Subcutaneous abdominal adipose tissue (tissue), 5 donors: Measurements from ENCODE around the gene ARL15.

Source experiments
- H3K27ac ChIP-seq: one replicate; pipeline ENCODE4 v1.7.0; 2013; ENCODE audit warnings: low read depth, mild to moderate bottlenecking, inconsistent platforms, low read length, moderate library complexity
- H3K27me3 ChIP-seq, 5 donors: one replicate each; pipeline ENCODE4 v1.7.0; 2013; ENCODE audit warnings: low read length in 5 of 5, inconsistent platforms in 1 of 5; ENCODE audit not compliant: control insufficient read depth in 5 of 5, insufficient read depth in 4 of 5
- H3K36me3 ChIP-seq, 5 donors: one replicate each; pipeline ENCODE4 v1.7.0; 2013; ENCODE audit warnings: low read length in 5 of 5; ENCODE audit not compliant: control insufficient read depth in 5 of 5, insufficient read depth in 5 of 5
- H3K4me1 ChIP-seq, 5 donors: one replicate each; pipeline ENCODE4 v1.7.0; 2013; ENCODE audit warnings: low read length in 5 of 5, mild to moderate bottlenecking in 3 of 5, moderate library complexity in 1 of 5; ENCODE audit not compliant: control insufficient read depth in 5 of 5, insufficient read depth in 5 of 5
- H3K4me3 ChIP-seq, 5 donors: one replicate each; pipeline ENCODE4 v1.7.0; 2013; ENCODE audit warnings: low read length in 5 of 5, low read depth in 1 of 5
- H3K9ac ChIP-seq, 5 donors: one replicate each; pipeline ENCODE4 v1.7.0; 2013; ENCODE audit warnings: low read length in 5 of 5, mild to moderate bottlenecking in 4 of 5, moderate library complexity in 3 of 5
- H3K9me3 ChIP-seq, 5 donors: one replicate each; pipeline ENCODE4 v1.7.0; 2013; ENCODE audit warnings: low read length in 5 of 5; ENCODE audit not compliant: control insufficient read depth in 5 of 5
- donor health status: healthy.
- donor health status: healthy.
- donor health status: healthy.
- donor health status: healthy.
- donor health status: healthy.

ARL15 gene

DNA sequence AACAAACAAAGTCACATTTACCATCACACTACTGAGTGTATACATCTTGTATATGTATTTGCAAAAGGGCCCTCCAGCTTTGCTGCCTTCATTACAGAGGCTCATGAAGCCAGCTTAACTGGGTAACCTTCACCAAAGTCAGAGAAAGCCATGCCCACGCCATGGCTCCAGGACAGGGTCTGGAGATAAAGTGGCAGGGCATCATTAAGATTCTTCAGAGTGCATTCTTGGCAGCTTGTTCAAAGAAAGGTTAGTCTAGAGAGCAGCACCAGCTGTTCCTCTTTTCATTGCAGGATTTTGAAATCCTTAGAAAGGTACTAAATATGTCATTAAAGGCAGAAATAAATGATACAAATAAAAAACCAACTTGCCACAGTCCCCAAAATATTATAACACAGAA, 416.7 kb downstream of the ARL15 start:
- Histone ChIP-seq H3K27me3 (no peaks in the 10 kb centered on the region), H3K36me3 (no peaks in the 10 kb centered on the region), H3K9me3 (no peaks in the 10 kb centered on the region), H3K9ac (no peak overlapping the region), H3K27ac (no peak overlapping the region), H3K4me3 (no peak overlapping the region), H3K4me1 (no peaks in the 10 kb centered on the region)

DNA sequence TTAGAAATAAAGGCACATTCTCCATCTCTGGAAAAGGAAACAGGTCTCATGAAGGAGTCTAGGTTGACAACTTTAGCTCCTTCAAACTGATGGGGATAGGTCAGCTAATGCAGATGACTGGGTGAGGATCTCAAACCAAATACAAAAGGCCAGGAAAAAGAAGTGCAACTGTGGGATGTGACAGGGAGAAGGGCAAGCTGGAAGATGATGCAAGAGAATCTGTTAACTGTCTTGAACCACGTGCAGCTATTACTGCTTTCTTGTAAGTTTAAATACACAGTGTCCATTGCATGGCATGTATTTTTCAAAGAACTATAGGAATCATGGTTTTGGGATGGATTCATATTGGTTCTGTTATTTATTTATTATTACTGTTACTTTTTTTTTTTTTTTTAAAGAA, 418.1 kb downstream of the ARL15 start:
- Histone ChIP-seq H3K4me1 (no peaks in the 10 kb centered on the region), H3K4me3 (no peak overlapping the region), H3K9ac (no peak overlapping the region), H3K9me3 (no peaks in the 10 kb centered on the region), H3K27ac (no peak overlapping the region), H3K27me3 (no peaks in the 10 kb centered on the region), H3K36me3 (no peaks in the 10 kb centered on the region)

DNA sequence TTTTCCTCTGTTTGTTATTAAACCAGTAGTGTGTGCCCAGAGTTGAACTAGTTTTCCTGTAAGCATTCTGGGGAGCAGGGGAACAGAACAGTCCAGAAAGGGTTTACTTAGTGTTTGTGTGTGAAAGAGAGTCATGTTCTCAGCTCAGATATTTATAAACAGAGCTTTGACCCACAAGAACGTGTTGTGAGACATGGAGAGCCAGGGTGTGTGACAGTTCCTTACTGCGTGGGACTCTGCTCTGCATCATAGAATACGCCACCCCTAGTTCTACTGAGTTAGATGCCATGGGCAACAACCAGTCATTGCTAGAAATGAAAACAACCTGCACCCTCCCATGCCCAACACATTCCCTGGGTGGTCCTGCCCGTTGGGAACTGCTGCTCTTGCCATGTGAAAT, 419.2 kb downstream of the ARL15 start:
- no peaks in the 10 kb centered on the region for H3K36me3 ChIP-seq
- H3K4me3 ChIP-seq, result no peak overlapping the region
- H3K27ac ChIP-seq, result no peak overlapping the region
- no peaks in the 10 kb centered on the region for H3K4me1 ChIP-seq
- no peaks in the 10 kb centered on the region for H3K9me3 ChIP-seq
- no peaks in the 10 kb centered on the region for H3K27me3 ChIP-seq
- H3K9ac ChIP-seq, result no peak overlapping the region

DNA sequence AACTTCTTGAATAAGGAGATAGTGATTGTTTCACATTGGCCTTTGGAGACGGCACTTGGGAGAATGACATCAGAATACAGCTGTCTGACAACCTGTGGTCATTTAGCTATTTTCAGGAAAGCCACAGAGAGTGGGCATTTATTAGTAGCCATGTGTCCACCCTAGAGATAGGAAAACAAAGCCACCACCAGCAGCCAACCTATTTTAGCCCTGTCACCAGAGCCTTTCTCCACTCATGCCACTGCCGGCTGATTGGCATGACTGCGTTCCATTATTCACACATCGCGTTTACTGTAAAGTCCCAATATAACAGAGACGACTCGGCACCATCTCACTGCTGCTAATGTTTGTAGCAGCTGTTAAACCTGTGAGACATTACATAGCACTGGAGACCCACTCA, 419.9 kb downstream of the ARL15 start:
- Histone ChIP-seq H3K4me1 (no peaks in the 10 kb centered on the region), H3K9ac (no peak overlapping the region), H3K27me3 (no peaks in the 10 kb centered on the region), H3K9me3 (no peaks in the 10 kb centered on the region), H3K4me3 (no peak overlapping the region), H3K36me3 (no peaks in the 10 kb centered on the region), H3K27ac (no peak overlapping the region)

DNA sequence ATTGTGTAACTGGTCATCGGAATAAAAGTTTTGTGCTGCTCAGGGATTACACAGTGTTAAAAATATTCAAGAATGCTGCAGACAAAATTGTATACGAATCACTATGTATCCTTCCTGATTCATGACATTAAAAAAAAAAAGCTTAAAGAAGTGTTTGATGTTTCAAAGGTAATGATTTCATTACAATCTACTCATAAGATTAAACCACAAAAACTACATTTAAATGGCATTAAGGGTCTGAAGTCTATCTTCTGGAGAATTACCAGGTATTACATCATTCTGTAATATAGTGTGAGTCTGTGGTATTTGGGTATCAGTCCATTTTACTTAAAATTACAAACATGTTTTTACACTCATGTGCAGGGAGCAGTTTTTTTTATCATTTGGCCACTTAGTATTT, 425.5 kb downstream of the ARL15 start:
- Histone ChIP-seq H3K36me3 (no peaks in the 10 kb centered on the region), H3K4me1 (no peaks in the 10 kb centered on the region), H3K9me3 (no peaks in the 10 kb centered on the region), H3K9ac (no peak overlapping the region), H3K27me3 (no peaks in the 10 kb centered on the region), H3K27ac (no peak overlapping the region), H3K4me3 (no peak overlapping the region)

DNA sequence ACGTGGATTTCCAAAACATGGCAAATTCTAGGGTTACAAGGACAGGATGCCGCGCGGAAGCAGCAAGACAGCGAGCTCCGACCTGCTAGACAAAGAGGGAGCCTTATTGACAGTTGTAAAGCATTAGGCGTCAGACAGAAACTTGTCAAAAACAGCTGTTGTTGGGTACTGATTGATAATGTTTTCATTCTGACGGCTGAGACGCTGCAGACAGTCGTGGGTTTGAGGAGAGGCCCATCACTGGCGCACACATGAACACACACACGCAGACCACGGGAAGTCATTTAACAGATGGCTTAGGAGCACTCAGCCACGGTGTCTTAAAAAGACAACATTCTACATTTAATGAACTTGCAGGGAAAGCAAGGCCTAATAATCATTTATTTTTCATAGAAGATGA, 426.0 kb downstream of the ARL15 start:
- Histone ChIP-seq H3K36me3 (no peaks in the 10 kb centered on the region), H3K27me3 (no peaks in the 10 kb centered on the region), H3K9me3 (no peaks in the 10 kb centered on the region), H3K4me3 (no peak overlapping the region), H3K4me1 (no peaks in the 10 kb centered on the region), H3K9ac (no peak overlapping the region), H3K27ac (no peak overlapping the region)

DNA sequence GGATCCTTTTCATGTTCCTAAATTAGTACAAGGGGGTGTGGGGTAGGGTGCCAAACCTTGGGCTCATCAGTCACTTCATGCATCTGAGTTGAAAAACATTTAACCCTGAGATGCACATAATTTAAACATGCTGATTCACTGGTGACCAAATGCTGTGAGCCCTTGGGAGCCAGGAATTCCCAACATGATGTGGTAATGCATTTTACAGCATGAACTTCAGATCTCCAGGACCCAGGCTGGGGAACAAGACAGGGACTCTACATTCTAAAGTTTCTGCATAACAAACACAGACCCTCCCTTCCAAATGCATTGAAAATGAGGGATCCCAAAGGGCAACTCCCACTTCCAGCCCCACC, 427.7 kb downstream of the ARL15 start:
- Histone ChIP-seq H3K36me3 (no peaks in the 10 kb centered on the region), H3K4me1 (no peaks in the 10 kb centered on the region), H3K4me3 (no peak overlapping the region), H3K9me3 (no peaks in the 10 kb centered on the region), H3K27ac (no peak overlapping the region), H3K27me3 (no peaks in the 10 kb centered on the region), H3K9ac (no peak overlapping the region)

DNA sequence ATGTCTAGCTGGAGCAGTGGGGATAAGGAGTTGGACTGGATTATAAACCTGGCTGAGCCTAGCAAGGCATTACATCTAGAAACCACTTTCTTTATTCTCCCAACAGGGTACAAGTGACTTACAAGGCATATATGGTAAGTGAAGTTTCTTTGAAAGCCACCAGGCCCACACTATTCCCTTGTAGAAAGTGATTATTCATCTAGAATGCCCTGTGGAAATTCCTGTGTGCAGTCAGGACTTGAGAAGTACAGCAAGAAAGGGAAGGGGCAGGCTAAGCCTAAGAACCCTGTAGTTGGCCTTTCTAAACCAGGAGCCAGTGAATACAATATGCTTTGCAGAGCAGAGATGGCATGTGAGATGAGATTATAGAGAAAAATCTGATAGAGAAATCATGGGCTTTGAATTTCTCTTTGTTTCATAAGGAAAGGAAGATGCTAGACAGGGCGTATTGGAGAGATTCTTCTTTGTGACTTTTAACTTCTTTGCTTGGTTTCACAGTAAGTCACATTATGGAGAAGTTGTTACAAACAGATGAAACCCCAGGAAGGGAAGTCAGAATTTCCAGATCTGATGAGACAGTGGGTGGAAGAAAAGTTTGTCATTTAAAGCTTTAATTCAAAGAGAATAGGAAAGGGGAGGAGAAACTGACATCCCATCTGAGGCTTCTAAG, 428.2 kb downstream of the ARL15 start:
- Histone ChIP-seq H3K27me3 (no peaks in the 10 kb centered on the region), H3K9me3 (no peaks in the 10 kb centered on the region), H3K4me1 (no peaks in the 10 kb centered on the region), H3K27ac (no peak overlapping the region), H3K9ac (no peak overlapping the region), H3K36me3 (no peaks in the 10 kb centered on the region), H3K4me3 (no peak overlapping the region)

DNA sequence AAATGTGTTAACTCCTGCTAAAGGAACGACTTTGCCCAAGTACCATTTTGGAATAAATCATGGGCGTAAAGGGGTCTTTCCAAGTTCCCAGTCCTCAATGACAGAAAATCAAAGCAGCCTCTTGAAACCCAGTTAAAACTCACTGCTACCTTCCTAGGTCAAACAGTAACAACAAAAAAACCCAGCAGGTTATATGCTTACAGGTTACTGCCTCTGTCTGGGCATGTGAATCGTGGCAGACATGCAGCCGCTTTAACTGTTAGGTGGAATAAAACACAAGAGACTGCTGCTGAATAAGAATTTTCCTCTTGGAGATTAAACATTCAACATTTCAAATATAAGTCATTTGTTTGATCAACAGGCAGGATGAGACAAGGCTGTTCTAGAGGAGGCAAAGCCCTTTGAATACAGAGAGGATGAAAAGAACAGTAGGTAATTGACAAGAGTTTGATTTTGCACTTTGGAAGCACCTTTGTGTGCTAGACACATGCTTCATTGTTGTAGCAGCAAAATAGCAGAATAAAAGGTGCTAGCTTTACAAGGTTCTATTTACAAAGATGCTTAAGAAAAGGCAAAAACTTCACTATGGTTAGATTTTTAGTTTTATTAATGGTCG, 430.6 kb downstream of the ARL15 start:
- Histone ChIP-seq H3K4me3 (no peak overlapping the region), H3K9me3 (no peaks in the 10 kb centered on the region), H3K27ac (no peak overlapping the region), H3K9ac (no peak overlapping the region), H3K36me3 (no peaks in the 10 kb centered on the region), H3K4me1 (no peaks in the 10 kb centered on the region), H3K27me3 (no peaks in the 10 kb centered on the region)

DNA sequence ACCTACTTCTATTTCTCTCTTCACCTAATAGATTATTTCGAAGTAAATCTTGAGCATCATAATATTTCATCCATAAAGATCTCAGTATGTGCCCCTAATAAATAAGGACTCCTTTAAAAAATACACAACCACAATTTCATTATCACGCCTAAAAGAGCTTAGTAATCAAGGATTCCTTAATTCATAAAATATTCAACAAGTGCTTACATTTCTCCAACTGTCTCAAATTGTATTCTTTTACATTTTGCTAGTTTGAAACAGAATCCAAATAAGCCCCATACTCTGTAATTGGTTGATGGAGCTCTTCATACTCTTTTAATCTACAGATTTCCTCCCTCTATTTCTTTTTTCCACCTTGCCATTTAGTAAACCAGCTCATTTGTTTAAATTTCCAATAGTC, 432.4 kb downstream of the ARL15 start:
- H3K4me3 ChIP-seq, result no peak overlapping the region
- H3K36me3 ChIP-seq, result no peaks in the 10 kb centered on the region
- H3K27ac ChIP-seq, result no peak overlapping the region
- no peaks in the 10 kb centered on the region for H3K27me3 ChIP-seq
- no peaks in the 10 kb centered on the region for H3K4me1 ChIP-seq
- H3K9ac ChIP-seq, result no peak overlapping the region
- no peaks in the 10 kb centered on the region for H3K9me3 ChIP-seq
